ENCODE data around the gene TDO2. TPM values are rescaled to one million over a fixed set of nuclear protein-coding genes. Genes with fewer than 3 reads are reported as not detected.
"Not testable (repeated sequence)": the region's sequence is repeated elsewhere in the genome, so short reads cannot be mapped to it uniquely, and the experiment has no call there.

The TDO2 gene
- total RNA-seq, 1 donor from 2014 or later, result not detected

DNA sequence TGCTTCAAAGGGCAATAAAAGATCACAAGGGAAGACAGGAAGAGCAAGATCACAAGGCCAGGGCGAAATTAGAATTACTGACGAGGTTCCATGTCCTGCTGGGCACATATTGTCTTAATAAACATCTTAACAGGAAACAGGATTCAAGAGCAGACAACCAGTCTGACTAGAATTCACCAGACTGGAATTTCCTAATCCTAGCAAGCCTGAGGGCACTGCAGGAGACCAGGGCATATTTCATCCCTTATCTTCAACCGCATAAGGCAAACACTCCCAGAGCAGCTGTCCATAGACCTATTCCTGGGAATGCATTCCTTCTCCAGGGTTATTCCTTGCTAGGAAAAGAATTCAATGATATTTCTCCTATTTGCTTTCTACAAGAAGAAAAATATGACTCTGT is 12.4 kb upstream of the TDO2 start:
- TF ChIP-seq, protein P1, sequence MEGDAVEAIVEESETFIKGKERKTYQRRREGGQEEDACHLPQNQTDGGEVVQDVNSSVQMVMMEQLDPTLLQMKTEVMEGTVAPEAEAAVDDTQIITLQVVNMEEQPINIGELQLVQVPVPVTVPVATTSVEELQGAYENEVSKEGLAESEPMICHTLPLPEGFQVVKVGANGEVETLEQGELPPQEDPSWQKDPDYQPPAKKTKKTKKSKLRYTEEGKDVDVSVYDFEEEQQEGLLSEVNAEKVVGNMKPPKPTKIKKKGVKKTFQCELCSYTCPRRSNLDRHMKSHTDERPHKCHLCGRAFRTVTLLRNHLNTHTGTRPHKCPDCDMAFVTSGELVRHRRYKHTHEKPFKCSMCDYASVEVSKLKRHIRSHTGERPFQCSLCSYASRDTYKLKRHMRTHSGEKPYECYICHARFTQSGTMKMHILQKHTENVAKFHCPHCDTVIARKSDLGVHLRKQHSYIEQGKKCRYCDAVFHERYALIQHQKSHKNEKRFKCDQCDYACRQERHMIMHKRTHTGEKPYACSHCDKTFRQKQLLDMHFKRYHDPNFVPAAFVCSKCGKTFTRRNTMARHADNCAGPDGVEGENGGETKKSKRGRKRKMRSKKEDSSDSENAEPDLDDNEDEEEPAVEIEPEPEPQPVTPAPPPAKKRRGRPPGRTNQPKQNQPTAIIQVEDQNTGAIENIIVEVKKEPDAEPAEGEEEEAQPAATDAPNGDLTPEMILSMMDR (IDR thresholded peaks at IDR 0.05), result no peak
- peaks cover 7% of the 10 kb centered on the region for H3K27me3 Mint-ChIP-seq (ENCODE audit: unreplicated experiment)
- no peak overlapping the region for H3K27ac Mint-ChIP-seq (ENCODE audit: unreplicated experiment)
- H3K36me3 Mint-ChIP-seq (ENCODE audit: unreplicated experiment), result peaks cover 1% of the 10 kb centered on the region
- no peak overlapping the region for H3K4me3 Mint-ChIP-seq (ENCODE audit: unreplicated experiment)
- H3K4me1 Mint-ChIP-seq (ENCODE audit: unreplicated experiment), result peaks cover 3% of the 10 kb centered on the region
- DNase-seq (ENCODE audit: extremely low spot score, unreplicated experiment), result no peak
- peaks cover 12% of the 10 kb centered on the region for H3K9me3 Mint-ChIP-seq (ENCODE audit: unreplicated experiment)

DNA sequence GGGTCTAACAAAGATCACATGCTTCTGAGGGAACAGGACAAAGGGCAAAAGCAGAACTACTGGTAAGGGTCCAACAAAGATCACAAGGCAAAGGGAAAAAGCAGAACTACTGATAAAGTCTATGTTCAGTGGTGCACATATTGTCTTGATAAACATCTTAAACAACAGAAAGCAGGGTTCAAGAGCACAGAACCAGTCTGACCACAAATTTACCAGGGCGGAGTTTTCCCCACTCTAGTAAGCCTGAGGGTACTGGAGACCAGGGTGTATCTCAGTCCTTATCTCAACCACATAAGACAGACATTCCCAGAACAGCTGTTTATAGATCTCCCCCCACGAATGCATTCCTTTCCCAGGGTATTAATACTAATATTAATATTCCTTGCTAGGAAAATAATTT is 5.1 kb upstream of the TDO2 start:
- not testable (repeated sequence) for H3K9me3 Mint-ChIP-seq (ENCODE audit: unreplicated experiment); H3K27ac Mint-ChIP-seq (ENCODE audit: unreplicated experiment); H3K4me3 Mint-ChIP-seq (ENCODE audit: unreplicated experiment); H3K36me3 Mint-ChIP-seq (ENCODE audit: unreplicated experiment); H3K27me3 Mint-ChIP-seq (ENCODE audit: unreplicated experiment); DNase-seq (ENCODE audit: extremely low spot score, unreplicated experiment)
- peaks cover 11% of the 10 kb centered on the region for H3K4me1 Mint-ChIP-seq (ENCODE audit: unreplicated experiment)

DNA sequence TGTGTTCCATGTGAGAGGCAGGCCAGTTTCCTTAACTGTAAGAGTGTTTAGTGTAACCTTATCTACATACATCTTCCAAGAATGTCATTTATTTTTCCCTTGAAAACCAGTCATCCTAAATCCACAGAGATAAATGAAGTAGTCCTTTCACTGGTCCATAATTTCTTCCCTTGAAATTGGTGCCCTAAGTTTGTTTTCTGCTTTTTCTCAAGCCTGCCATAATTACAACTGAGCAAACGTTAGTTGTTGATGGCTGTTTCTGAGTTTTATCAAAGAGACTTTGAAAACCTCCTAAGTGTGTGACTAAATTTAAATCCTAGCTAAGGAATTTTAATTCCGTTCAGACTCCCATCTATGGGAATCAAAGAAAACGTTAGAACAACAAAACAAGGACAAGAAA is 3.6 kb upstream of the TDO2 start:
- peaks cover 2% of the 10 kb centered on the region for H3K36me3 Mint-ChIP-seq (ENCODE audit: unreplicated experiment)
- TF ChIP-seq, protein P1 (IDR thresholded peaks at IDR 0.05), result no peak
- H3K9me3 Mint-ChIP-seq (ENCODE audit: unreplicated experiment), result peaks cover 6% of the 10 kb centered on the region
- no peak overlapping the region for H3K27ac Mint-ChIP-seq (ENCODE audit: unreplicated experiment)
- H3K4me1 Mint-ChIP-seq (ENCODE audit: unreplicated experiment), result peaks cover 11% of the 10 kb centered on the region
- DNase-seq (ENCODE audit: extremely low spot score, unreplicated experiment), result no peak
- H3K27me3 Mint-ChIP-seq (ENCODE audit: unreplicated experiment), result peaks cover 21% of the 10 kb centered on the region
- no peak overlapping the region for H3K4me3 Mint-ChIP-seq (ENCODE audit: unreplicated experiment)

DNA sequence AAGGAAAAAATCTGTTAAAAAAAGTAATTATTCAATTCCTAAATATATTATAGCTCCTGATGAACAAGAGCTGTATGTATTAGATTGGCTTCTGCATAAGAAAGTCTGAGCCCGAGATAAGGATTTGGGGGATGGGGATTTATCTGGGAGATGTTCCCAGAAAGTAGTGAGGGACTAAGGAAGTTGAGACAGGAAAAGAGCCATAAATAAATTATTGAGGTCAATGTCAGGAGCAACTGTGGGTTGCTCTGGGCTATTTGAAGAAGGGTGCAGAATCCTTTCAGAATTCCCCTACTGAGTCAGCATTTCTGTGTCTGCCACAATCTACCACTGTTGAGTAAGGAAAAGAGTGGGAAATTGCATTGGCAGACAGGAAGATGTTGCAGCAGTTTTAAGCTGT is 3.1 kb upstream of the TDO2 start:
- peaks cover 6% of the 10 kb centered on the region for H3K9me3 Mint-ChIP-seq (ENCODE audit: unreplicated experiment)
- H3K36me3 Mint-ChIP-seq (ENCODE audit: unreplicated experiment), result peaks cover 2% of the 10 kb centered on the region
- no peak for DNase-seq (ENCODE audit: extremely low spot score, unreplicated experiment)
- TF ChIP-seq, protein P1 (IDR thresholded peaks at IDR 0.05), result no peak
- no peak overlapping the region for H3K4me3 Mint-ChIP-seq (ENCODE audit: unreplicated experiment)
- H3K4me1 Mint-ChIP-seq (ENCODE audit: unreplicated experiment), result peaks cover 11% of the 10 kb centered on the region
- peaks cover 22% of the 10 kb centered on the region for H3K27me3 Mint-ChIP-seq (ENCODE audit: unreplicated experiment)
- no peak overlapping the region for H3K27ac Mint-ChIP-seq (ENCODE audit: unreplicated experiment)

DNA sequence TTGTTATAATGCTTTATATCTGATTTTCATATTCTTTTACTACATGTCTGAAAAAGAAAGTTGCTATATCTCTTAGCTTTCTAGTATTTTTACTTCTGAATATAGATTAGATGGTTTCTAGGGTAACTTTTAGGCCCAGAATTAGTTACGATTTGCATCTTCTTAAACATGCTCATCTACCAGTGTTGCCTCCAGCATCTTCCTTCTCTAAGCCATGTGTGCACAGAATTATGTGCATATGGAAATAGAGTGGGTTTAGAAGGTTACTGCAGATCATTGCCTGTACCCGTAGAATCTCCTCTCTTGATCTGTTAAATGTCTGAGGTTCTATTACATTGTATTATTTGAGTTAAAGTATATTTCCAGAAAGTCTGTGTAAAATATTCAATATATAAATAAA is 2.5 kb upstream of the TDO2 start:
- H3K27me3 Mint-ChIP-seq (ENCODE audit: unreplicated experiment), result peaks cover 19% of the 10 kb centered on the region
- H3K4me1 Mint-ChIP-seq (ENCODE audit: unreplicated experiment), result peaks cover 11% of the 10 kb centered on the region
- H3K4me3 Mint-ChIP-seq (ENCODE audit: unreplicated experiment), result no peak overlapping the region
- no peak overlapping the region for H3K27ac Mint-ChIP-seq (ENCODE audit: unreplicated experiment)
- H3K9me3 Mint-ChIP-seq (ENCODE audit: unreplicated experiment), result peaks cover 6% of the 10 kb centered on the region
- H3K36me3 Mint-ChIP-seq (ENCODE audit: unreplicated experiment), result peaks cover 2% of the 10 kb centered on the region
- TF ChIP-seq, protein P1 (IDR thresholded peaks at IDR 0.05), result no peak
- no peak for DNase-seq (ENCODE audit: extremely low spot score, unreplicated experiment)

DNA sequence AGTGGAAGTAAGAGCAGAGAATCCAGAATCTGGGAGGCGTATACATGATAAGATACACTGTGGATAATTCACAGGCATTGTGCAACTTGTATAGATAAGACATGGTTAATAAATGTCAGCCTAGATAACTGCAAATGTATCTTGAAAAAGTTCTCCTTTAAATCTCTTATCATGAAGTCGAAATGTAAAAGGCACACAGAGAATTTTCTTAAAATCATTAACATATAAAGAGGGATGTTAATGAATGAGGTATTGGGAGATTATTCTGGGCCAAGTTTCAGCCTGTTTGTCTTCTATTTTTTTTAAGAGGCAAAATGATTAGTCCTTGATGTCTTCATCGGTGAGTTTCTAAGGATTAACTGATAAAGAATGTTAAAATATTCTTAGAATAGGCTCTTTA is 835 bp downstream of the TDO2 start:
- Mint-ChIP-seq H3K4me3 (ENCODE audit: unreplicated experiment) (no peak overlapping the region), H3K27ac (ENCODE audit: unreplicated experiment) (no peak overlapping the region), H3K27me3 (ENCODE audit: unreplicated experiment) (peaks cover 26% of the 10 kb centered on the region), H3K36me3 (ENCODE audit: unreplicated experiment) (peaks cover 4% of the 10 kb centered on the region), H3K4me1 (ENCODE audit: unreplicated experiment) (peaks cover 33% of the 10 kb centered on the region), H3K9me3 (ENCODE audit: unreplicated experiment) (no peaks in the 10 kb centered on the region)
- no peak for DNase-seq (ENCODE audit: extremely low spot score, unreplicated experiment)
- TF ChIP-seq, protein P1 (IDR thresholded peaks at IDR 0.05), result no peak
